PC-9 (cell line): Measurements from ENCODE around the gene AATF. TPM values are rescaled to one million over a fixed set of nuclear protein-coding genes. Genes with fewer than 3 reads are reported as not detected.

Source experiments
- BruUV-seq: library from RNA; stranded (reverse); fragments of 400-500 nt; replicated peaks from 2 replicates; lab custom pipeline; 2021; lab: Mats Ljungman, UMichigan
- CTCF ChIA-PET: fragments of 300-600 bp; sonication (Branson Sonifier 250); formaldehyde crosslinking; loops from one replicate; lab custom pipeline; 2022; ENCODE audit warnings: antibody characterized with exemption; lab: Charles Lee
- POLR2A ChIA-PET: fragments of 300-600 bp; sonication (Branson Sonifier 250); formaldehyde crosslinking; loops from one replicate; lab custom pipeline; 2022; ENCODE audit warnings: antibody characterized with exemption; ENCODE audit not compliant: unreplicated experiment; lab: Charles Lee
- DNase-seq, 2 experiments: peaks; one replicate each; pipeline versions ENCODE4 v3.0.0 to v3.0.0-alpha.2; 2015 to 2022; ENCODE audit warnings: mixed read lengths in 1 of 2
- H2AFZ ChIP-seq: fragments of 200-600 bp; sonication (generic); 2 replicates; pipeline ENCODE4 v1.8.1; 2017; ENCODE audit warnings: antibody characterized with exemption
- H3F3A ChIP-seq: fragments of 200-600 bp; sonication (generic); 2 replicates; pipeline ENCODE4 v1.8.1; 2017; ENCODE audit warnings: antibody characterized with exemption, mild to moderate bottlenecking, low read depth; ENCODE audit not compliant: insufficient read depth
- H3K27ac ChIP-seq: fragments of 200-600 bp; sonication (generic); 2 replicates; pipeline ENCODE4 v1.6.1; 2016; ENCODE audit warnings: mixed run types
- H3K27me3 ChIP-seq: fragments of 200-600 bp; sonication (generic); 2 replicates; pipeline ENCODE4 v1.6.1; 2016; ENCODE audit warnings: low read depth, mixed run types; ENCODE audit not compliant: insufficient read depth
- H3K36me3 ChIP-seq: fragments of 200-600 bp; sonication (generic); 2 replicates; pipeline ENCODE4 v1.6.1; 2016; ENCODE audit warnings: low read depth, mixed run types
- H3K4me1 ChIP-seq: fragments of 200-600 bp; sonication (generic); replicated peaks from 2 replicates; pipeline ENCODE4 v1.6.1; 2016; ENCODE audit warnings: mixed run types; ENCODE audit not compliant: insufficient read depth
- H3K4me2 ChIP-seq: fragments of 200-600 bp; sonication (generic); 2 replicates; pipeline ENCODE4 v1.6.1; 2017; ENCODE audit warnings: mixed run types
- H3K4me3 ChIP-seq: fragments of 200-600 bp; sonication (generic); 2 replicates; pipeline ENCODE4 v1.6.1; 2016; ENCODE audit warnings: mixed run types
- H3K79me2 ChIP-seq: fragments of 200-600 bp; sonication (generic); 2 replicates; pipeline ENCODE4 v1.6.1; 2017; ENCODE audit warnings: low read depth, mixed run types
- H3K9me2 ChIP-seq: fragments of 200-600 bp; sonication (generic); 2 replicates; pipeline ENCODE4 v1.8.1; 2017; ENCODE audit warnings: mild to moderate bottlenecking; ENCODE audit not compliant: insufficient read depth
- H3K9me3 ChIP-seq: fragments of 200-600 bp; sonication (generic); 2 replicates; pipeline ENCODE4 v1.8.1; 2016; ENCODE audit warnings: low read depth; ENCODE audit not compliant: insufficient read depth
- H4K20me1 ChIP-seq: fragments of 200-600 bp; sonication (generic); 2 replicates; pipeline ENCODE4 v1.8.1; 2017; ENCODE audit not compliant: insufficient read depth
- CTCF ChIP-seq: fragments of 200-600 bp; sonication (generic); conservative IDR thresholded peaks from 2 replicates; pipeline ENCODE4 v1.6.1; 2017; ENCODE audit warnings: mixed run types, antibody characterized with exemption, mild to moderate bottlenecking, moderate library complexity
- EZH2 ChIP-seq: fragments of 200-600 bp; sonication (generic); IDR thresholded peaks from 2 replicates; pipeline ENCODE4 v1.8.0; 2017; ENCODE audit warnings: antibody characterized with exemption, low read depth
- intact Hi-C: fragments of 100-400 bp; cut with micrococcal nuclease; formaldehyde crosslinking; loops from one replicate; pipeline ENCODE4 v1.10.0; 2022; ENCODE audit not compliant: unreplicated experiment
- total RNA-seq: library from RNA; stranded (reverse); gene quantifications from 2 replicates; pipeline ENCODE4 v1.2.3, GENCODE V29; 2021

The AATF gene
- total RNA-seq, 1 experiment from 2014 or later = 71.4 TPM

- intact Hi-C loops = no loop called here
- H3K27me3 ChIP-seq = no peaks in the 10 kb centered on the region
These were observed 4.2 kb upstream of the AATF start for GRCh38 chr17:36944553-36944952.

GRCh38 chr17:36945140-36945539 is 3.6 kb upstream of the AATF start:
- no peak overlapping the region for H2AFZ ChIP-seq
- POLR2A ChIA-PET = interaction anchor here (0.6 kb wide), 1 partner anchor 21 kb away, joined by 4 read pairs; no protein-coding TSS in a partner anchor
- intact Hi-C loops = loop anchor here (5.0 kb wide), 2 partner anchors 238 to 318 kb away; no protein-coding TSS in a partner anchor
- no TSS peak for BruUV-seq
- no peaks in the 10 kb centered on the region for H3K9me2 ChIP-seq
- no peaks in the 10 kb centered on the region for H3K9me3 ChIP-seq
- peaks cover 24% of the 10 kb centered on the region for H3F3A ChIP-seq
- no peak for DNase-seq
- H3K27ac ChIP-seq = no peak overlapping the region
- H3K79me2 ChIP-seq = peaks cover 32% of the 10 kb centered on the region
- TF ChIP-seq EZH2 (no peak), CTCF (no peak)
- no peak overlapping the region for H3K4me3 ChIP-seq
- H3K4me2 ChIP-seq = no peak overlapping the region
- CTCF ChIA-PET = no interaction called here
- no peaks in the 10 kb centered on the region; the same call in 1 of the 2 replicates for H3K36me3 ChIP-seq
- H3K4me1 ChIP-seq = peaks cover 11% of the 10 kb centered on the region; the same call in 1 of the 2 replicates
- H4K20me1 ChIP-seq = peaks cover 6% of the 10 kb centered on the region; the same call in 1 of the 2 replicates
- H3K27me3 ChIP-seq = no peaks in the 10 kb centered on the region

More at GRCh38 chr17:36944553-36944952, 4.2 kb upstream of the AATF start:
- BruUV-seq = no TSS peak
- H3K27ac ChIP-seq = no peak overlapping the region
- no peaks in the 10 kb centered on the region for H3K9me2 ChIP-seq
- DNase-seq = no peak
- H3K4me2 ChIP-seq = no peak overlapping the region
- ChIA-PET POLR2A (interaction anchor here (0.6 kb wide), 1 partner anchor 20 kb away, joined by 4 read pairs; no protein-coding TSS in a partner anchor), CTCF (no interaction called here)
- peaks cover 30% of the 10 kb centered on the region for H3K79me2 ChIP-seq
- H3F3A ChIP-seq = peaks cover 24% of the 10 kb centered on the region
- H4K20me1 ChIP-seq = no peaks in the 10 kb centered on the region
- no peak for TF ChIP-seq EZH2
- no peak for TF ChIP-seq CTCF
- H3K4me1 ChIP-seq = peaks cover 12% of the 10 kb centered on the region; the same call in 1 of the 2 replicates
- H3K4me3 ChIP-seq = no peak overlapping the region
- H3K9me3 ChIP-seq = no peaks in the 10 kb centered on the region
- no peaks in the 10 kb centered on the region; the same call in 1 of the 2 replicates for H3K36me3 ChIP-seq
- no peak overlapping the region for H2AFZ ChIP-seq

GRCh38 chr17:36945959-36946725 is 2.6 kb upstream of the AATF start:
- Histone ChIP-seq H4K20me1 (peaks cover 11% of the 10 kb centered on the region; the same call in 1 of the 2 replicates), H3K4me2 (no peak overlapping the region), H3K9me3 (no peaks in the 10 kb centered on the region), H3K4me3 (no peak overlapping the region), H3K27me3 (no peaks in the 10 kb centered on the region), H3K36me3 (peaks cover 4% of the 10 kb centered on the region; the same call in 1 of the 2 replicates), H3K4me1 (peaks cover 21% of the 10 kb centered on the region; the same call in 1 of the 2 replicates), H3K79me2 (peaks cover 32% of the 10 kb centered on the region), H2AFZ (no peak overlapping the region), H3K9me2 (no peaks in the 10 kb centered on the region), H3F3A (peaks cover 24% of the 10 kb centered on the region), H3K27ac (no peak overlapping the region)
- no TSS peak for BruUV-seq
- TF ChIP-seq CTCF (no peak), EZH2 (no peak)
- DNase-seq = no peak
- ChIA-PET POLR2A (no interaction called here), CTCF (no interaction called here)
- intact Hi-C loops = loop anchor here (5.0 kb wide), 2 partner anchors 239 to 319 kb away; no protein-coding TSS in a partner anchor
